IPS-NIHi7 (cell line): ENCODE results near the gene VEGFB.
"Not testable (repeated sequence)": the region's sequence is repeated elsewhere in the genome, so short reads cannot be mapped to it uniquely, and the experiment has no call there.

ENCODE experiments used
- DNase-seq: peaks from one replicate; pipeline ENCODE4 v3.0.0; 2012; ENCODE audit warnings: mixed read lengths; ENCODE audit errors: extremely low spot score

Gene VEGFB

DNA sequence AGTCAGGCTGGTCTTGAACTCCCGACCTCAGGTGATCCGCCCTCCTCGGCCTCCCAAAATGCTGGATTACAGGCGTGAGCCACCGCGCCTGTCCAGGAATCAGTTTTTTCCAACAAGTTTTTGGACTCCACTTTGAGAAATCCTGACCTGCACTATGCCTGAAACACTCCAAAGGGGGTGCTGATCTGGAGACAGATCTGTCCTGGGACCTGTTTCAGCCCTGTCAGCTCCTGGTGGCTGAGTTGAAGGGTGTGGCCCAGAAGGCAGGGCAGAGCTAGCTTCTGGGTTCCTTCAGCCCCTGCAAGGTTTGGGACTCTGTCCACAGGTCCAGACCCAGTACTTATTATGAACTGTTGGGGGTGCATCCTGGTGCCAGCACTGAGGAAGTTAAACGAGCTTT, 2.8 kb upstream of the VEGFB start:
- no peak for DNase-seq

DNA sequence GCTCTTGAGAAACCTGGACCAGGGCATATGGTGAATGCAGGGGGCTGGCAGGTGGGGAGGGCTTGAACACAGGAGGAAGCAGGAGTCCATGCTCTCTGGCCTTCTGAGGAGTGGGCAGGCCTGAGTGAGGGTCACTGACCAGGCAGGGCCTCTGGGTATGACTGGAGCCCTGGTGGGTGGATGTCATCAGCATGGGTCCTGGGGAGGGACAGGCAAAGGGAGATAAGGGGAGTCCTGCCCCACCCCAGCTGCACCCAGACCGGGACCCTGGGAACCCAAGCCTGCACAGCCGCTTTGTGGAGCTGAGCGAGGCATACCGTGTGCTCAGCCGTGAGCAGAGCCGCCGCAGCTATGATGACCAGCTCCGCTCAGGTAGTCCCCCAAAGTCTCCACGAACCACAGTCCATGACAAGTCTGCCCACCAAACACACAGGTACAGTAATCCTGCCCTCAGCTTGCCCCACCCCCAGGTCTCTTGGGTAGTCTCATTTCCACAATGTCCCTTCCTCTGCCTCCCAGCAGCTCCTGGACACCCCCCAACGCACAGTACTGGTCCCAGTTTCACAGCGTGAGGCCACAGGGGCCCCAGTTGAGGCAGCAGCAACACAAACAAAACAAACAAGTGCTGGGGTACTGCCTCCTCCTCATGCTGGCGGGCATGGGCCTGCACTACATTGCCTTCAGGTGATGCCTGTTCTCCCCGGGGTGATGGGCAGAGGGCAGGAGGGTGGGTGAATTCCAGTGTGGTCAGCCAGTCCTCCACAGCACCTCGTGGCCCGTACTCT, 2.0 kb upstream of the VEGFB start:
- no peak for DNase-seq

DNA sequence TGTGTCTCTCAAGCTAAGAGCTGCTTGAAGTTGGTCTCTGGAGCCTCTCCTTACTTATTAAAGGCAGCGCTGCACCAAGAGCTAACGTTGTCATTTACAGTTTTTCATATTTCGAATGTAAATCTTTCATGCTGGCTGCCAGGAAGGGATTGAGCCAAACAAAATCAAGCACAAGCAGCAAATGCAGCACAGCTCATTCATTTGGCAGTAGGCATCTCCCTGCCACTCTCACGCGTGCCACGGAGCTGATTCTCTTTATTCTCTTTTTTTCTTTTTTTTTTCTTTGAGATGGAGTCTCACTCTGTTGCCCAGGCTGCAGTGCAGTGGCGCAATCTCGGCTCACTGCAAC, 1.4 kb upstream of the VEGFB start:
- no peak for DNase-seq

DNA sequence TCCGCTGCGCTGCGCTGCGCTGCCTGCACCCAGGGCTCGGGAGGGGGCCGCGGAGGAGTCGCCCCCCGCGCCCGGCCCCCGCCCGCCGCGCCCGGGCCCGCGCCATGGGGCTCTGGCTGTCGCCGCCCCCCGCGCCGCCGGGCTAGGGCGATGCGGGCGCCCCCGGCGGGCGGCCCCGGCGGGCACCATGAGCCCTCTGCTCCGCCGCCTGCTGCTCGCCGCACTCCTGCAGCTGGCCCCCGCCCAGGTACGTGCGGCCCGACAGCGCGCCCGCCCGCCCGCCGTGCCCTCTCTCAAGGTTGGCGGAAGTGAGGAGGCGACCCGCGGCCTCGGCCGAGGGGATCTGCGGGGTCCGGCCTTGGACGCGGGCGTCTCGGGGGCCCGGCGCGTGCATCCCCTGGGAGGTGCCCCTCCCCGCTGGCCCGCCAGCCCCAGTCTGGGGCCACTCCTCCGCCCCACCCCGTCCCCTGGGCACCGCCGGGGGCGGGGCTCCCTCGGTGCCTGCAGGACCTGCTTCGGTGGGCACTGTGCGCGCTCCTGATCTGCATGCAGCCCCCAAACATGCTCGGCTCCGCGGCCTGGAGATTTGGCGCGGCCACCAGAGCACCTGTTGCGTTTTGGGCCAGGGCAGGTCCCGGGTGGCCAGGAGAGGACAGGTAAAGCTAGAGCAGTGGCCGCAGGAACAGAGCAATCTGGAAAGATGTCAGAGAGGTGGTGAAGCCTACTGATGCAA, 429 bp downstream of the VEGFB start:
- DNase-seq: peak; percentile 18

DNA sequence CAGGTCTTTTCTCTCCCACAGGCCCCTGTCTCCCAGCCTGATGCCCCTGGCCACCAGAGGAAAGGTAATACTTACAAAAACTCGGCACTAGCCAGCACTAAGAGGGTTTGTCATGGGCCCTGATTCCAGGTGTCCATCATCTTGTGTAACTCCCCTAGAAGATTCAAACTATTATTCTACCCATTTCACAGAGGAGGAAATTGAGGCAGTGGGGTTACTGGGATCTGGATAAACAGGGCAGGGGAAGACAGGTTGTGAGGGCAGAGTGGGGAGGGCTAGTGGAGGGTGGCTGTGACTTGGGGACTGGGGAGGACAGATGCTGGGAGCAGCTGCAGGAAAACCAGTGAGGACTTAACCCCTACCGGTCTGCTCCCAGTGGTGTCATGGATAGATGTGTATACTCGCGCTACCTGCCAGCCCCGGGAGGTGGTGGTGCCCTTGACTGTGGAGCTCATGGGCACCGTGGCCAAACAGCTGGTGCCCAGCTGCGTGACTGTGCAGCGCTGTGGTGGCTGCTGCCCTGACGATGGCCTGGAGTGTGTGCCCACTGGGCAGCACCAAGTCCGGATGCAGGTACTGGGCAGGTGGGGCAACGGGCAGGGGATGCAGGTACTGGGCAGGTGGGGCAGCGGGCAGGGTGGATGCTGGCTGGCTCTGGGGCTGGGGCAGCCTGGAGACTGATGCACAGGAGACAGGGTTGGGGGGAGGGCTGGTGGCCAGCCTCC, 1.2 kb downstream of the VEGFB start:
- no peak for DNase-seq

DNA sequence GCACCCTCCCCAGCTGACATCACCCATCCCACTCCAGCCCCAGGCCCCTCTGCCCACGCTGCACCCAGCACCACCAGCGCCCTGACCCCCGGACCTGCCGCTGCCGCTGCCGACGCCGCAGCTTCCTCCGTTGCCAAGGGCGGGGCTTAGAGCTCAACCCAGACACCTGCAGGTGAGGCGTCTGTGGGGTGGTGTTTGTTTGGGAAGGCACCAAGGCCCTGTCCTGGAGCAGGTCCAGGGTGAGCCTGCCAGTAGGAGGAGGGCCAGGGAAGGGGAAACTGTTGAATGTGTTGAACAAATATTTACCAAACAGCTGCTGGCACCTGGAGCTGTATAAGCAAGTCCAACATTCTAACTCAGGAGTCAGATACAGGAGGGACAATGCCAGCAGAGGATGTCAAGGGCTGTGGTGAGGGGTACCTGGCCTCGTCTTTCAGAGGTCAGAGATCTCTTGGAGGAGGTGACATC, 3.1 kb downstream of the VEGFB start:
- DNase-seq: no peak

GRCh38 chr11:64238076-64238475, 3.7 kb downstream of the VEGFB start:
- no peak for DNase-seq

DNA sequence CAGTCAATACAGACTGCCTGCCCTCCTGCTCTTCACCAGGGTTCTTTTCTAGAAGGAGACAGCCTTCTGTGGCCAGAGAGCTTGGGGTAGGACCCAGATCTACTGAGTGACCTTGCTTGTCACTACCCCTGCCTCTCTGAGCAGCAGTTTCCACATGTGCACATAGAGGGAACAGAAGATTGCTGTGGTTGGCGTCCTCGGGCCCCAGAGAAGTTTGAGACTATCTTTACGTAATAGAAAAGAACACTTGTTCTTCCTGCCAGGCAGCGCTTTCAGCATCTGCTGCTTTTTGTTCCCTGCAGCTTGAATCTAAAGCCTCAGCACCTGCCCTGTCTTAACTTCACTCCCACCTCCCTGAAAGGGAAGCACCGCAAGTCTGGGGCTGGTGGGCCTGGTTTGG, 4.6 kb downstream of the VEGFB start:
- no peak for DNase-seq

GRCh38 chr11:64239662-64240434, 5.5 kb downstream of the VEGFB start:
- no peak for DNase-seq

GRCh38 chr11:64240435-64241240, 6.3 kb downstream of the VEGFB start, which contains the start of gene FKBP2:
Gene FKBP2, plus strand, starts transcription at chr11:64241095. Its CDS starts 1,293 bp downstream, at chr11:64242388.
- peak; percentile 92 for DNase-seq

- DNase-seq: no peak
Observed at GRCh38 chr11:64241241-64241490, 6.8 kb downstream of the VEGFB start.

DNA sequence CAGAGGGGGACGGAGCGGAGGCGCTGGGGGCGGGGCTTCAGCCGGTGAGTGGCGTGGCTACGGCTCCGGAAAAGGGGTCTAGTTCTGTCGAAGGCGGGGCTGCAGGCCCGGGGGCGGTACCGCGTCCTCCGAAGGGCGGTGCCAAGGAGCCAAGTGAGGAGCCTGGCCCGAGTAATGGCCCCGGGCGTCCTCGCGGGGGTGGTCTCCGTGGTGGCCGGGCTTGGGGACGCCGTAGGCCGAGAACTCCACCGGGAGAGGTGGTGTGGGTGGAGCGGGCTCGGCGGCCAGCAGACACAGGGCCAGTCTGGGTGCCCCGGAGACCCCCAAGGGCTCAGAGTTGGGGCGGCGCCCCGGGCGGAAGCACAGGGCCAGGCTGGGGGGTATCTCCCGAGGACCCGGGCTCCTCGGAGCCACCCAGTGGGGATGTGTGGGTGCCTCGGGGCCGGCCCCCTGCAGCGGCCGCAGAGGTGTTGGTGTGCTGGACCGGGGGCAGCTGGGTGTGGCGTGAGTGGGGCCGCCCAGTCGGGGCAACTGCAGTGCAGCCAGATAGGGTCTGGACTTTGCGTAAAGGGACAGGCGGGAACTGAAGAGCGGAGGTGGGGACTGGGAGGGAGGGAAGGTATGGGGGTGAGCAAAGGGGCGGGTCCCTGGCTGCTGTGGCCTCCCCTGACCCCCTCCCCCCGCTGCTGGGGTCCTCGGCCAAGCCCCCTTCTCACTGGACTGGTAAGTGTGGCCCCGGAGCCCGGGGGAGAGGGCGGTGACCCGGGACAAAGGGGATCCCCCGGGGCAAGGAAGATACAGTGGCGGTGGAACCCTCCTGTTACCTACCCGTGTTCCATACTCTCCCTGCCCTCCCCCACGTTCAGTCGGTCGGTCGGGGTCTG, 7.3 kb downstream of the VEGFB start:
- DNase-seq: peak; percentile 91

DNA sequence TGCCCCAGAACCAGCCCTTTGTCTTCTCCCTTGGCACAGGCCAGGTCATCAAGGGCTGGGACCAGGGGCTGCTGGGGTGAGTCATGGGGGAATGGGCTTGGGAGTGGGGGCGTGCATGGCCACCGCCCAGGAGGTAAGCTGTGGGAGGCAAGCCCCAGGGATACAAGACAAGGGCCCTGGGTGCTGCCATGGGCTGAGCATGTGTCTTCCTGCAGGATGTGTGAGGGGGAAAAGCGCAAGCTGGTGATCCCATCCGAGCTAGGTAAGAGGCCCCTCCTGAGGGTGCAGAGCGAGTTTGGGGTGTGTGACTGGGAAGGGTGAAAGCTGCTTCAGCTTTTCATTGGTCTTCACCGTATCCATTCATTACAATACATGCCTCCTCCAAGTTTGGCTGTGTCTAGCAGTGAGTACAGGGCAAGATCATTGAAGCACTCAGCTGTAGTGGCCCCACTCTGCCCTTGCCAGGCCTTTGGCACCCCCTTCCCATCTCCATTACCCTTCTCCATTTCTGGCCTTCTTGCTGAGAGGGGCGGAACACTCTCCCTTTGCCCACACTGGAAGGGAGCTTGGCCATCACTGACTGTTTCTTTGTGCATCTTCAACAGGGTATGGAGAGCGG, 9.0 kb downstream of the VEGFB start:
- no peak for DNase-seq

- no peak for DNase-seq
Observed at GRCh38 chr11:64244107-64244506, 9.7 kb downstream of the VEGFB start.

GRCh38 chr11:64244966-64245365, 10.6 kb downstream of the VEGFB start:
- no peak for DNase-seq

GRCh38 chr11:64245401-64245796, 11.0 kb downstream of the VEGFB start:
- no peak for DNase-seq

DNA sequence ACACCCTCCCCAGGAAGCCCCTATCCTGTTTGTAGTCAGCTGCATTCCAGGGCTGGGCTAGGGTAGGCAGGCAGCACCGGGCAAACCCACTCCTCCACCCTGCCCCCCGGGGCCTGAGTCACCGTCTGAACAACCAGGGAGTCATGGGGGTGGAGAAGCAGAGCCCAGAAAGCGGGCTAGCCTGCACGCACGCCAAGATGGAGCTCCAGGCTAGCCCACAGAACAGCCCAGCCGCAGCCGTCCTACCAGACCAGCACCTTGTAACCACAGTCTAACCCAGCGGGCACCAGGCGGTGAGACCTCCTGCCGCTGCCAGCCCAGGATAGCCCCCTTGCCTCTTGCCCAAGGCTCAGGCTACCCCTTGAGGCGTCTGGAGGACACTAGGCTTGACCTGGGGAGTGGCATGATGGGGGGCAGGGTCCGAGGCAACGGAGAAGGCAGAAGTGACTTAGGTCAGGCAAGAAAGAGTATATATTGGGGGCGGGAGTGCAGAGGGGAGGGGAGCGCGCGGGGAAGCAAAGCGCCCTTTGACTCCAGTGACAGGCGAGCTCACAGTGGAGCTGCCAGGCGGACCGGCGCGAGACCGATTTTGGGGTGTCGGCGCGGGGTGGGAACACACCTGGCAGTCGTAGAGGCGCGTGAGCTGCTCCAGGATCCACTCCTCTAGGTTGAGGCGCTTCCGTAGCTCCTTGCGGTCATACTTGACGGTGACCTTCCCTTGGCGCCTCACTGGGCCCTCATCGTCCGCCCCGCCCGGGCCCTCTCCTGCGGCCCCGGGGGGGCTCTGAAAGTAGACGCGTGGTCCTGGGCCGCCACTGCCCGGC, 11.6 kb downstream of the VEGFB start:
- DNase-seq: peak; percentile 23

DNA sequence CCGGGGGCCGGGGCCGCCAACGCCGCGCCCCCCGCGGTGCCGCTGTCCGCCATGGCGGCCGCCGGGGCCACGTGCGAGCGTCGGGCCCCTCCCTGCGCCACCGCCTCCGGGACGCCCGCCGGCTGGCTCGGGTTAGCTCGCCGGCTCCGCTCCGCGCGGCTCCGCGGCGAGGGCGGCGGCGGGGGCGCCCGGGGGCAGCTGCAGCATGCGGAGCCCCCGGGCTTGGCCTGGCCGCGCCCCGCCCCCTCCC, 12.2 kb downstream of the VEGFB start:
- DNase-seq: not testable (repeated sequence)
